Activated B cell treated with CpG ODN at 0.5 μM for 24 hours (primary cell): Measurements from ENCODE around the gene RBM17. TPM values are rescaled to one million over a fixed set of nuclear protein-coding genes. Genes with fewer than 3 reads are reported as not detected.
A peak's percentile ranks its signal among the peaks of the same experiment; 100 is the strongest.

Source experiments
- ATAC-seq: fragments of 200-7000 bp; cut with Tn5 transposase; one replicate; pipeline ENCODE4 v1.10.0; 2021; ENCODE audit warnings: low read depth, mild to moderate bottlenecking, moderate library complexity
- CTCF ChIA-PET: fragments of 350-600 bp; sonication (Branson Sonifier 250); formaldehyde crosslinking; loops from one replicate; lab custom pipeline; 2021; ENCODE audit warnings: antibody characterized with exemption; lab: Charles Lee
- POLR2A ChIA-PET: fragments of 350-600 bp; sonication (Branson Sonifier 250); formaldehyde crosslinking; loops from one replicate; lab custom pipeline; 2021; ENCODE audit warnings: antibody characterized with exemption; lab: Charles Lee
- DNase-seq: peaks from one replicate; pipeline ENCODE4 v3.0.0; 2022
- H3K27ac Mint-ChIP-seq: one replicate; pipeline ENCODE4 v1.8.0; 2020; ENCODE audit warnings: mixed read lengths
- H3K27me3 Mint-ChIP-seq: one replicate; pipeline ENCODE4 v1.8.0; 2021; ENCODE audit warnings: mixed read lengths
- H3K36me3 Mint-ChIP-seq: one replicate; pipeline ENCODE4 v1.8.0; 2021; ENCODE audit warnings: low read depth, mixed read lengths
- H3K4me1 Mint-ChIP-seq: one replicate; pipeline ENCODE4 v1.8.0; 2021; ENCODE audit warnings: mixed read lengths
- H3K4me3 Mint-ChIP-seq: one replicate; pipeline ENCODE4 v1.8.0; 2020; ENCODE audit warnings: mild to moderate bottlenecking, mixed read lengths
- H3K9me3 Mint-ChIP-seq: one replicate; pipeline ENCODE4 v1.8.0; 2020; ENCODE audit warnings: mixed read lengths
- intact Hi-C: fragments of 100-400 bp; cut with micrococcal nuclease; formaldehyde crosslinking; loops from one replicate; pipeline ENCODE4 v1.15.1; 2024
- total RNA-seq: library from RNA; stranded (reverse); gene quantifications from 2 replicates; pipeline ENCODE4 v1.2.3, GENCODE V29; 2022
- TF ChIP-seq, protein P1 (sequence below): fragments of 200-600 bp; IDR thresholded peaks from one replicate; pipeline ENCODE4 v1.8.0; 2022; ENCODE audit warnings: antibody characterized with exemption, mild to moderate bottlenecking

RBM17 gene
- total RNA-seq, 1 donor from 2014 or later: 209 TPM

DNA sequence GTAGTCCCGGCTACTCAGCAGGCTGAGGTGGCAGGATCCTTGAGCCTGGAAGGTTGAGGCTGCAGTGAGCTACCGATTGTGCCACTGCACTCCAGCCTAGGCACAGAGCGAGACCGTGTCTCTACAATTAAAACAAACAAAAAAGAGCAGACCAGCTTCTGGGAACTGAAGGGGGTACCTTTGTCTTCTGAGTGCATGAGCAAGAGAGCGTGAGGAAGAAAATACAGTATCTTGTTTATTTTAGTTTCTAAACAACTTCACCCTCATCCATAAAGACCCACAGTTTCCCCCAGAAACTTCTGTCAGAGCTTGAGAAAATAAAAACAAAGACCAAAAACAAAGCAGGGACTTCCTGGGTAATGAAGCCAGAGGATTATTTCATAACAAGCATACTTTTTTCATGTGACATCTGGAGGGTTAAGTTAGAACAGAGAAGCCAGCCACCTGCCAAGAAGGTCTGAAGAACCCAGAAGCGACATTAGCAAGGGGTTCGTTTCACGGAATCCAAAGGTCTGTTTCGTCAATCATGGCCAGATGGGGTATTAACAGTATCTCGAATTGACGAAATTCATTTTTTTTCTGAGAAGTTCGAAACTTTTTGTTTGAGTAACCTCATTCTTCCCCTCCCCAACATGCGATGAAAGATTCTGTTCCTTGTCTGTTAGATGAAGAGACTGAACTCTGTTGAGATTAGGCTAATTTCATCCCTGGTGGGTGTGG lies 16.5 kb upstream of the RBM17 start:
- ATAC-seq (peak; percentile 62), DNase-seq (no peak)
- TF ChIP-seq, protein P1, sequence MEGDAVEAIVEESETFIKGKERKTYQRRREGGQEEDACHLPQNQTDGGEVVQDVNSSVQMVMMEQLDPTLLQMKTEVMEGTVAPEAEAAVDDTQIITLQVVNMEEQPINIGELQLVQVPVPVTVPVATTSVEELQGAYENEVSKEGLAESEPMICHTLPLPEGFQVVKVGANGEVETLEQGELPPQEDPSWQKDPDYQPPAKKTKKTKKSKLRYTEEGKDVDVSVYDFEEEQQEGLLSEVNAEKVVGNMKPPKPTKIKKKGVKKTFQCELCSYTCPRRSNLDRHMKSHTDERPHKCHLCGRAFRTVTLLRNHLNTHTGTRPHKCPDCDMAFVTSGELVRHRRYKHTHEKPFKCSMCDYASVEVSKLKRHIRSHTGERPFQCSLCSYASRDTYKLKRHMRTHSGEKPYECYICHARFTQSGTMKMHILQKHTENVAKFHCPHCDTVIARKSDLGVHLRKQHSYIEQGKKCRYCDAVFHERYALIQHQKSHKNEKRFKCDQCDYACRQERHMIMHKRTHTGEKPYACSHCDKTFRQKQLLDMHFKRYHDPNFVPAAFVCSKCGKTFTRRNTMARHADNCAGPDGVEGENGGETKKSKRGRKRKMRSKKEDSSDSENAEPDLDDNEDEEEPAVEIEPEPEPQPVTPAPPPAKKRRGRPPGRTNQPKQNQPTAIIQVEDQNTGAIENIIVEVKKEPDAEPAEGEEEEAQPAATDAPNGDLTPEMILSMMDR: no peak
- no peaks in the 10 kb centered on the region for H3K36me3 Mint-ChIP-seq
- CTCF ChIA-PET: interaction anchor here (1.0 to 7.3 kb wide), 5 partner anchors 14 to 58 kb away, joined by 4 to 79 read pairs (median 5); no protein-coding TSS in a partner anchor
- H3K9me3 Mint-ChIP-seq: no peaks in the 10 kb centered on the region
- intact Hi-C loops: loop anchor here (1.0 kb wide), 3 partner anchors 10 to 20 kb away; partner anchors contain the start of gene IL2RA
- peak overlapping the region; percentile 67 for H3K4me3 Mint-ChIP-seq
- H3K27ac Mint-ChIP-seq: peak overlapping the region; percentile 97
- peaks cover 73% of the 10 kb centered on the region for H3K4me1 Mint-ChIP-seq
- POLR2A ChIA-PET: interaction anchor here (0.7 to 9.0 kb wide), 8 partner anchors 11 to 259 kb away, joined by 3 to 339 read pairs (median 8); partner anchors contain the start of genes GDI2, IL15RA, IL2RA and RBM17
- no peaks in the 10 kb centered on the region for H3K27me3 Mint-ChIP-seq

DNA sequence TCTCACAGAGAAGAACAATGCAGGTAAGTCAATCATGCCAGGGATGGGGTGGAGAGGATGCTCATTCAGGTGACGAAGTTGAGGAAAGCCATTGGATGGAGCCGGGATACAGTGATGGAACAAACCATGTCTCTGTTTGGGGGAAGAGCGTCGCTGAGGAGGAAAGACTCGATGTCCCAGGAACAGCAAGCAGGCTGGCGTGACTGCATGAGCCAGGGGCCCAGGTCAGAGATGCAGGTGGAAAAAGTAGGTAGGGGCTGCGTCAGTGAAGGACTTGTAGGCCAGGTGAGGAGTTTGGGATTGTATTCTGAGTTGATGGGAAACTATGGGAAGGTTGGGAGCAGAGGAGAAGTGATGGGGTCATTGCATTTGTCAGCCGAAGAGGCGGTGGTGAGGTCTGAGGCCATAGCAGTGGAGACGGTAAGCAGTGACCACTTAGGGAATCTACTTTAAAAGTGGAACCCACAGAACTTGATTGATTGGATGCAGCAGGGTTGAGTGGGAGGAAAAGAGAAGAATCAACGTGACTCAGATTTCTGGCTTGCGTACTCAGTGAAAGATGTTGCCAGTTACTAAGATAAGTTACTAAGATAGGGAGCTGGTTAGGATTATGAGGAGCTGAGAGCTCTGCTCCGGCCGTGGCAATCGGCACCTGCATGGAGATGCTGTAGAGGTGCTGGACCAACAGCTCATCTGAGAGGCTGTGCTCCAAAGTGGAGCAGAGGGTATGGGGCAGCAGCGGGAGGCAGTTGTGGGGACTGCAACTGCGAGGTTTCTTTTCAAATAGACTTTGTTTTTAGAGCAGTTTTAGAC lies 14.1 kb upstream of the RBM17 start:
- POLR2A ChIA-PET: interaction anchor here (0.7 to 9.0 kb wide), 3 partner anchors 12 to 101 kb away, joined by 4 to 339 read pairs (median 4); partner anchors contain the start of gene IL2RA
- TF ChIP-seq, protein P1: no peak
- Mint-ChIP-seq H3K9me3 (no peaks in the 10 kb centered on the region), H3K36me3 (no peaks in the 10 kb centered on the region), H3K27me3 (no peaks in the 10 kb centered on the region), H3K4me1 (peaks cover 50% of the 10 kb centered on the region), H3K4me3 (no peak overlapping the region), H3K27ac (no peak overlapping the region)
- ATAC-seq (no peak), DNase-seq (no peak)
- intact Hi-C loops: no loop called here
- CTCF ChIA-PET: interaction anchor here (2.9 to 5.4 kb wide), 2 partner anchors 12 to 17 kb away, joined by 9 to 30 read pairs; no protein-coding TSS in a partner anchor

DNA sequence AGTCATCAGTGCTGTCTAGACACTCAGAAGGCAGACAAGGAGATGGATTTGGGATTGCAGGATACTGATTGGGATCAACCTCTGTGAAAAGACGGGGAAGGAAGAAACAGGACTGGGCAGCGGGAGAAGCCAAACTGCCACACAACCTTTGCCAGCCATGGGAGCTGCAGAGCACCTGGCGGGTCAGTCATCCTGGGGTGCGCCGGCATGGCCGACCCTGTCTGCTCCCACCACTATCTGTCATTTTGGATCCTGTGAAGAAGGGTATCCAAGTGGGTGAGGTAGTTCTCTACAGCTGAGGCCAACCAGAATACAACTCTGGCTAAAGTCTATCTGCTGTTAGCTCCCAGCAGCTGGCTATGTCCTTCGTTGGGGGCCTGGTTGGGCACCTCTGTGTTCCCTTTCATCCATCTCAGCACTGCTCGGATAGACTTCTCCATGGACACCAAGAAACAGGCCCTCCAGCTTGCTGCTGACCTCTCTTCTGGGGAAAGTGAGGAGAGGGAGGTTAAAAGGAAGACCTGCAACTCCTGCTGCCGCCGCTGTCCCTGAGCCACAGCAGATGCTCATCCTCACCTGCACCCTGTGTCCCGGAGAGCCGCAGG lies 11.7 kb upstream of the RBM17 start:
- TF ChIP-seq, protein P1: no peak
- Mint-ChIP-seq H3K27ac (no peak overlapping the region), H3K36me3 (no peaks in the 10 kb centered on the region), H3K9me3 (no peaks in the 10 kb centered on the region), H3K4me3 (no peak overlapping the region), H3K27me3 (no peaks in the 10 kb centered on the region), H3K4me1 (peaks cover 26% of the 10 kb centered on the region)
- DNase-seq: no peak
- ChIA-PET CTCF (interaction anchor here (5.4 kb wide), 1 partner anchor 10 kb away, joined by 30 read pairs; no protein-coding TSS in a partner anchor), POLR2A (interaction anchor here (0.7 to 1.4 kb wide), 2 partner anchors 9 to 20 kb away, joined by 3 read pairs; no protein-coding TSS in a partner anchor)
- intact Hi-C loops: no loop called here
- no peak for ATAC-seq

DNA sequence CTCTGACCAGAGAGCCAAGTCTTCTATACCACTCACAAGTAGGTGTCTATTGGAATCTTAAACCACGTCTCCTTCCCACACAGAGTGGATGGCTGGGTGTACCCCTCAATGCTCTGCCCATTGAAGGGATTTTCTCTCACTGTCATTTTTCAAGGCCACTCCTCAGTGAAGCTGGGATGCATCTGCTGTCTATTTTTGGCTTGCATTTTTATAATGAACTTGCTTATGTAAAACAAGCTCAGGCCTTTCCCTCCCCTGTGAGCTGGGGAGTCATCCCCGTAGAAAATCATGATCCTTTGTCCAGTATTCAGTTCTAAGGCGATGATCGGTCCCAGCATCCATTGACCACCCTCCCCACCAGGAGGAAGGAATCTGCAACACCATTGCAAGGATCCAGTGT lies 9.8 kb upstream of the RBM17 start:
- no peak for DNase-seq
- Mint-ChIP-seq H3K27ac (no peak overlapping the region), H3K27me3 (no peaks in the 10 kb centered on the region), H3K4me1 (peaks cover 15% of the 10 kb centered on the region), H3K9me3 (no peaks in the 10 kb centered on the region), H3K36me3 (no peaks in the 10 kb centered on the region), H3K4me3 (no peak overlapping the region)
- ChIA-PET CTCF (no interaction called here), POLR2A (interaction anchor here (1.0 to 2.0 kb wide), 3 partner anchors 9 to 28 kb away, joined by 3 to 11 read pairs (median 3); no protein-coding TSS in a partner anchor)
- intact Hi-C loops: no loop called here
- ATAC-seq: no peak
- TF ChIP-seq, protein P1: no peak
